Spleen (tissue), 7 donors: ENCODE results near the gene FBLN7.

ENCODE experiments used
- POLR2AphosphoS5 ChIP-seq, 3 donors: sonication (generic); formaldehyde crosslinking; IDR thresholded peaks; one replicate each; pipeline ENCODE4 v1.5.1; 2017; ENCODE audit warnings: antibody characterized with exemption in 3 of 3
- TF ChIP-seq, protein P1 (sequence below), 11 experiments: fragments of 200-600 bp in 7 of 11; fragments of 450-650 bp in 4 of 11; sonication (generic) in 4 of 11; IDR thresholded peaks in 8 of 11; conservative IDR thresholded peaks in 3 of 11; 1 replicate in 7 of 11; 2 replicates in 4 of 11; pipeline versions ENCODE4 v1.4.0 to v1.8.0; 2016 to 2021; ENCODE audit warnings: antibody characterized with exemption in 11 of 11, inconsistent platforms in 4 of 11, mild to moderate bottlenecking in 1 of 11
- donor health status: DM: no; HTN: no; CAD: no; lungs with moderate emphysema.
- donor health status: DM: no; HTN: no; CAD: no.
- donor health status: DM: no; HTN: no; CAD: no.

DNA sequence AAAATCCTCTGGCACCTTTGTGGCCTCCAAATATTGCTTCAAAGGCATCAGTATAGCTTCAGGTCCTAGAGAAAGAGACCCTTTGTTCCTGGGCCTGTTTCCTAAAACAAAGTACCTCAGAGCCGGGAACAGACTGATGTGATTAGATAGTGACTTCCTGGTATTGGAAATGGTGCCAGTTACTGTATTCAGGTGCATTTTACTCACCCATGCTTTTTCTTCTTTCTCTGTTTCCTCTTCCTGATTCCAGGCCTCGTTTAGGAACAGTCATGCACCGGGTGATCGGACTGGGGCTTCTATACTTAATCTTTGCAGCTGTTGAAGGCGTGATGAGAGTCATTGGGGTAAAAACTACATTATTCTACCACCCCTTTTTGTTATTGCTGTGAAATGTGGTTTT, 48.8 kb upstream of the FBLN7 start:
- TF ChIP-seq POLR2AphosphoS5 (IDR thresholded peaks at IDR 0.05), result no peak
- TF ChIP-seq, protein P1, sequence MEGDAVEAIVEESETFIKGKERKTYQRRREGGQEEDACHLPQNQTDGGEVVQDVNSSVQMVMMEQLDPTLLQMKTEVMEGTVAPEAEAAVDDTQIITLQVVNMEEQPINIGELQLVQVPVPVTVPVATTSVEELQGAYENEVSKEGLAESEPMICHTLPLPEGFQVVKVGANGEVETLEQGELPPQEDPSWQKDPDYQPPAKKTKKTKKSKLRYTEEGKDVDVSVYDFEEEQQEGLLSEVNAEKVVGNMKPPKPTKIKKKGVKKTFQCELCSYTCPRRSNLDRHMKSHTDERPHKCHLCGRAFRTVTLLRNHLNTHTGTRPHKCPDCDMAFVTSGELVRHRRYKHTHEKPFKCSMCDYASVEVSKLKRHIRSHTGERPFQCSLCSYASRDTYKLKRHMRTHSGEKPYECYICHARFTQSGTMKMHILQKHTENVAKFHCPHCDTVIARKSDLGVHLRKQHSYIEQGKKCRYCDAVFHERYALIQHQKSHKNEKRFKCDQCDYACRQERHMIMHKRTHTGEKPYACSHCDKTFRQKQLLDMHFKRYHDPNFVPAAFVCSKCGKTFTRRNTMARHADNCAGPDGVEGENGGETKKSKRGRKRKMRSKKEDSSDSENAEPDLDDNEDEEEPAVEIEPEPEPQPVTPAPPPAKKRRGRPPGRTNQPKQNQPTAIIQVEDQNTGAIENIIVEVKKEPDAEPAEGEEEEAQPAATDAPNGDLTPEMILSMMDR (IDR thresholded peaks at IDR 0.05 in 8 of 11, conservative IDR thresholded peaks at IDR 0.05 in 3 of 11), result no peak
